ENCODE measurements around the gene PLCG1.

DNA sequence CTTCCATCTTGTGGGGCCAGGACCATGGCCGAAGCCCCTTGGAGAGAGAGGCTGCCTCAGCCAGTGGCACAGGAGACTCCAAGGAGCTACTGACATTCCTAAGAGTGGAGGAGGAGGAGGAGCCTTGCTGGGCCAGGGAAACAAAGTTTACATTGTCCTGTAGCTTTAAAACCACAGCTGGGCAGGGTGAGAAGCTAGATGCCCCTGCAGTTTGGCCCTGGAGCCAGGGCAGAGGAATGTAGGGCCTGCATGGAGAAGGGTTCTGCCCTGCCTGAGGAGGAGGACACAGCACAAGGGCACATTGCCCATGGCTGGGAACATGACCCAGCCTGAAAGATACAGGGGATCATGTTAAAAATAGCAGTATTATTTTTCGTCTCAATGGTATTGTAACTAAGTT is 37.4 kb downstream of the PLCG1 start:
- TF ChIP-seq, protein P1, sequence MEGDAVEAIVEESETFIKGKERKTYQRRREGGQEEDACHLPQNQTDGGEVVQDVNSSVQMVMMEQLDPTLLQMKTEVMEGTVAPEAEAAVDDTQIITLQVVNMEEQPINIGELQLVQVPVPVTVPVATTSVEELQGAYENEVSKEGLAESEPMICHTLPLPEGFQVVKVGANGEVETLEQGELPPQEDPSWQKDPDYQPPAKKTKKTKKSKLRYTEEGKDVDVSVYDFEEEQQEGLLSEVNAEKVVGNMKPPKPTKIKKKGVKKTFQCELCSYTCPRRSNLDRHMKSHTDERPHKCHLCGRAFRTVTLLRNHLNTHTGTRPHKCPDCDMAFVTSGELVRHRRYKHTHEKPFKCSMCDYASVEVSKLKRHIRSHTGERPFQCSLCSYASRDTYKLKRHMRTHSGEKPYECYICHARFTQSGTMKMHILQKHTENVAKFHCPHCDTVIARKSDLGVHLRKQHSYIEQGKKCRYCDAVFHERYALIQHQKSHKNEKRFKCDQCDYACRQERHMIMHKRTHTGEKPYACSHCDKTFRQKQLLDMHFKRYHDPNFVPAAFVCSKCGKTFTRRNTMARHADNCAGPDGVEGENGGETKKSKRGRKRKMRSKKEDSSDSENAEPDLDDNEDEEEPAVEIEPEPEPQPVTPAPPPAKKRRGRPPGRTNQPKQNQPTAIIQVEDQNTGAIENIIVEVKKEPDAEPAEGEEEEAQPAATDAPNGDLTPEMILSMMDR (conservative IDR thresholded peaks at IDR 0.05) = no peak
- TF ChIP-seq EZH2 (IDR thresholded peaks at IDR 0.05; ENCODE audit: low read depth) = no peak
